HG02571 (cell line): ENCODE results near the gene LYPD6B.

Source experiments
- ATAC-seq: cut with Tn5 transposase; IDR thresholded peaks from one replicate; pipeline ENCODE4 v1.9.1; 2021; ENCODE audit warnings: mild to moderate bottlenecking, moderate library complexity; ENCODE audit not compliant: unreplicated experiment

Gene LYPD6B

DNA sequence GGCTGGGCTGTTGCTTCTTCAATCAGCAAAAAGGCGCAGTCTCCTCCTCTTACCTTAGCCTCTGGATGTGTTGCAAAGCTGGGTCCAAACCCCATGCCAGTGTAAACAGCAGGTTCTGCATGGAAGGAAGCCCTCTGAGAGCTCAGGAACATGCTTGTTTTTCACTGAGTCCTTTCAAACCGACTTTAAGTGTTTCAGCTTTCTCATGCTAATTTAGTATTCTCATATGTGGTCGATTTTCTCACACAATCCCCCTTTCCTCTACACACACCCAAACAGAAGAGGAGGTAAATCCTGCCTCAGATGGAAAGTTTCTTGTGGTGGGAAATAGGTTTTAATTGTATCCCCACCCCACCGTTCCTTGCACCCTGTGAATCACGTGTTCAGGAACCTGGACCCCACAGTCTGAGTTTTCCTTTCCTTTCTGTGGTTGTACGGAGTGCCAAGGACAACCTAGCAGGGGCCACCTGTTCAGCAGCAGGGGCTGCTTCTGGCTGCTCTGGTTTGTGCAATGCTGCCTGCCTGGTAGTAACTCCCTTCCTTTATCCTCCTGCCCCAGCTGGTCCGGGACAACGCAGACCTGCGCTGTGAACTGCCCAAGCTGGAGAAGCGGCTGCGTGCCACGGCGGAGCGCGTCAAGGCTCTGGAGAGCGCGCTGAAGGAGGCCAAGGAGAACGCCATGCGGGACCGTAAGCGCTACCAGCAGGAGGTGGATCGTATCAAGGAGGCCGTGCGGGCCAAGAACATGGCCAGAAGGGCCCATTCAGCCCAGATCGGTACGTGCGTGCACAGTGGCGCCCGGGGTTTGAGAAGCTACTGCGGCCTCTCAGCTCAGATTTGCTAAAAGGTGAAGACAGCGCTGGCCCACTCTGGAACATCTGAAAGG, 28.7 kb upstream of the LYPD6B start:
- no peak for ATAC-seq

DNA sequence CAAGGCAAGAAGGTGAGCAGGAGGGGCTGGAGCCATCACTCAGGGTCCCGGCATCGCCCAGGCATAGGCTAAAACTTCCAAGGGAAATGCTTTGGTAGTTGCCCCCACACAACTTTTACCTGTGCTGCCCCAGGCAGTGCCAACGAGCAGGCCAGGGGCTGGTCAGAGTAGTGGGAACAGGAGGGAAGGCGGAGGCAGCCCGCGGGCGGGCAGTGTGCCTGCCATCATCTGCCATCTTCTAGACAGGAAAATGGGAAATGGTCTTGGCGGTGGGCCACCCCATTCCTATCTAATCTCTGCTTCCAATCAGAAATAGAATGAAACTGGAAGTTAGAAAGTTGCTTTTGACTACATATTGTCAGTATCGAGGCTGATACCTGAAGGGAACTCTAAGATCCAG, 26.0 kb upstream of the LYPD6B start:
- ATAC-seq, result no peak

DNA sequence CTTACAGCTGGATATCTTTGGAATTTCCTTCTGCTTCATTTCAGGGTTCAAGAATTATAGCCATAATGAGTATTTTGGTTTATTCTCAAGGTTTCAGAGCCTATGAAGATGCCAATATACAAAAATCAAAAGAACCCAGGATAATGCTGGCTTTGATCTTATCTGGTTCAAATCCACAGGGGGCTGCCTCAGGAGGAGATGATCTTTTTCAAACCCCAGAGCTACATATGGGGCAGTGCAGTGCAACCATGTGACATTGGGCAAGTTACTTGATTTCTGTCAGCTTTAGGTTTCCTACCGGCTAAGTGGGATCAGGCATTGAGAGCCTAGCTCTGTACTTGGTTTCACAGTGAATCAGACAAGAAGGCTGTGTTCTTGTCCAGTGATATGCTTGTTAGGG, 23.0 kb upstream of the LYPD6B start:
- no peak for ATAC-seq

DNA sequence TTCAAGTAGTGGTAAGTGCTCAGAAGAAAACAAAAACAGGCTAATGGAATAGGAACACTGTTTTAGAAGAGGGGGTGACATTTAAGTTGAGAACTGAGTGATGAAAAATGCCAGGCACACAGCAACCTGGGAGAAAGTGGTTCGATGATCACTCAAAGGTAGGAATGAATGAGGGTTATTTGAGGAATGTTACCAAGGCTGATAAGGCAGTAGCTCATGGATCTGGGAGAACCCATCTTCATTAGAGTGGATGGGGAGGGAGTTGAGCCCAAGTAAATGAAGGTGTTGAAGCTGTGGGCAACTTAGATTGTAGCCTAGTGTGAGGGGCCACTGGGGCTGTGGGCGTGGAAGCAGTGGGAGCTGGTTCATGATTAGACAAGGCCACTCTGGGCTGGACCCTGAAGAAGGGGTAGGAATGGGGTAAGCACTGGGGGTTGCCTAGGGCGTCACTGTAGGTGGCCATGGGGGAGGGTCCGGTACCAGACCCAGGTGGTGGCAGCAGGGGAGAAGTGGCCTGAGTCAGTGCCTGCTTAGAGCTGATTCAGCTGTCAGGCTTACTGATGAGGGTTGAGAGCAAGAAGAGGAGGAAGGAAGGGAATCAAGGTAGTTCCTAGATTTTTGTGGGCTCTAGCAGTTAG, 22.5 kb upstream of the LYPD6B start:
- no peak for ATAC-seq

DNA sequence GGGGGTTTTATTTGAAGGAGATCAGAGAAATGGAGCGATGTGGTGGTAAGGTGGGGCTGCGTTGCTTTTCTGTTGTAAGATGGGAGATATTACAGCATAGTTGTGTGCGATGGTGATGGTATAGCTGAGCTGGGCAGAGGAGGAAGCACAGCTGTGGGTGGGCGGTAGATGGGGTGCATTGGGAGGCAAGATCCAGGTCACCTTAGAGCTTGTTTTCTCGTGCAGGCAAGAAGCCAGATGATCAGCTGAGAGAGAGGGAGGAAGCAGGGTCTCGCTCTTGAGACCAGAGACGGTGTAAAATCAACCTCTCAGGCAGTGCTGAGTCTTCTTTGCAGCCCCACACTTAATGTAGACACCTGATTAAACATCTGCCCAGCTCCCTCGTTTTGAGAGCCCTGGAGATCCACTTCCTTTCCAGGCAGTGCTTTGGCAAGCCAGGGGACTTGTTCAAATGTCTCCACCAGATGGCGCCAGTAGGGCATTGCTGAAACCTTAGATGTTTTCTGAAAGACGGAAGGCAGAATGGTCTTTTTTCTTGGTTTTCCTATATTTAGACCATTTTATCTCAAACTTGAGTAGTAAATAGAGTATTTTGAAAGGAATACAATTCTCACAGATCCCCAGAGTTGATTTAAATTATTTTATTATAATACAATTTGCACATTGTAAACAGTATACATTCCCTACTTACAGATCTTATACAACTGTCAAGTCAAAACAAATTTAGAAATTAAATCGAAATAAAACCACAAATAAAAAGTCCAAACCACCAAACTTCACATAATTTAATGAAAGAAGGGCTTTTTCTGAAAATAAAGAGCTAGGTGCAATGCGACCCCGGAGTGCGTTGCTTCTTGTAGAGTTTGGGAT, 21.1 kb upstream of the LYPD6B start:
- ATAC-seq, result no peak

DNA sequence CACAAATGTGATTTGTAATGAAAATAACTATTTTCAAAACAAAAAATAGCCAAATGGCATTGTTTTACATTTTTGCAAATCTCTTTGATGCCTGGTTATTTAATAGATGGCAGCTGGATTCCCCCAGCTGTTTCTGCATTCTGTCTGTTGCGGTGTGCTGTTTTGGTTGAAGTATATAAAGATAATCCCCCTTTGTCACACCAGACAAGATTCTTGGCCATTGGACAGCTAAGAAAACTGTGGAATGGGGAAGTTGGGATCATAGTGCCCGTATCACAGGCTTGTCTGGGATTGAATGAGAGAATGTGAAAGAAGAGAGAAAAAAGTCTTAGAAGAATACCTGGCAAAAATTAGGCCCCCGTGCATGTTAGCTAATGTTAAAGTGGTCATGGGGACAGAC, 19.5 kb upstream of the LYPD6B start:
- no peak for ATAC-seq

DNA sequence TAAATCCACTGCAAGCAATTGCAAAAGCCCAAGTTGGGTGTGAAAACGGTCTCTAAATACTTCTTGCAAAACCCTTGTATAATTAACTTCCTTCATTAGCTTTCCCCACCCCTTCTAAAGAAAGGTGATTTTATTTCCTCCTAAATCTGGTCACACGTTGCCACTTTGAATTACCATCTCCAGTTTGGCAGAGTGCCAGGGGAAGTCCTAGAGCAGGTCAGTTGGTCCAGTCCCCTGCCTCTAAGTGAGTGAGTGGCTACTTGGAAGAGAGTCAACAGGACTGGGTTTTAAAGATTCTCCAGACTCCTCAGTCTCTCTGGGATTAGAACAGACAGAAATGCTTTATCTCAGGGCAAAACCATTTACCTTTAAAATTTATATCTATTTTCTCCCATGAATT, 18.7 kb upstream of the LYPD6B start:
- ATAC-seq, result no peak

DNA sequence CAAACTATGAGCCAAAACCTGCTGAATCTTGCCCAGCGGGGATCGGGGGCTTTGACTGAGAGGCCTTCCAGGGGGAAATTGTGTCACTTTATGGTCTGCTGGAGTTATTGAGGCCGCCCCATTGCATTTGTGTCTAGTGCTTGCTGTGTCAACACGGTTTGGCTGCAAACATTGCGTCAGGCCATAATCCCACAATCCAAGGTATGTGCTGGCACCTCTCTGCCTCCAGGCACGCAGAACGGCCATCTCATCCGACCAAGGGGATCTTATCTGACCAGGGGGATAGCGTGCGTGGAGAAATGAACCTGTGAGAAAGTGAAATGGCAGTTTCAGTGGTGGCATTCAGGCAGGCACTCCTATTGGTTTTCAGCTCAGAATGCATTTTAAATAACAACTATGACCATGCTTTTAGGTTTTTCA, 18.1 kb upstream of the LYPD6B start:
- peak; percentile 45 for ATAC-seq

DNA sequence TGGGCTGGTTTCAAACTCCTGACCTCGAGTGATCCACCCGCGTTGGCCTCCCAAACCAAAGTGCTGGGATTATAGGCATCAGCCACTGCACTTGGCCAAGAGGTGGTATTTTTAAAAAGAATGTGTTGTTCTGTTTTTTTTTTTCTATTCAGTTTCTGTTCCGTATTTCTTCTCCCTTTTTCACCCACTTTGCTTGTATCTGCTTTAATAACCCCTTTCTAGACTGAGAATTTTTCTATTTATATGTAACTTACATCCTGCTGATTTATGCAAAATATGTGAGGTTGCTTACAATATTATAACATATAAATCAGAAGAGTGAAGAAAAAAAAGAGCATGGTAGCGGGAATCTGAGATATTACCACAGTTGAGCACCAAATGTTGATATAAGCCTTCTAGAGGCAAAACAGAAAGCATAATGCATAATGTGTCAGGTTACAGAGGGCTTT, 17.2 kb upstream of the LYPD6B start:
- ATAC-seq, result peak; percentile 66

DNA sequence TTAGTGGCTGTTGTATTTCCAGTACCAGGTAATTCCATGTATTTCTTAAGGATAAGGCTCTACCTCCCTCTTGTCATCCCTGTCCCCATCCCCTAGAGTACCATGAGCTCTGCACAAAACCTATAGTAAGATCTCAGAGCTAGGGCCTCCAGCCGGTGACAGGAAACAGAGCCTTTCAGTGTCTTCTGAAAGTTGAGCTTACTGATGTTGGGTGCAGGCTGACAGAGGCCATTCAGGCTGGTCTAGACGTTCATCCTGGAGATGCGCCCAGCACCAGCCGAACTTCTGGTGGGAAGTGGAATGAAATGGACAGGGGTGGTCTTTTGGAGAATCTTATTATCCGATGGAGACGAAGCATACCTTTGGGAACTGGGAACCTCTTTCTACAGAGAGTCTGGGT, 16.7 kb upstream of the LYPD6B start:
- peak; percentile 64 for ATAC-seq

DNA sequence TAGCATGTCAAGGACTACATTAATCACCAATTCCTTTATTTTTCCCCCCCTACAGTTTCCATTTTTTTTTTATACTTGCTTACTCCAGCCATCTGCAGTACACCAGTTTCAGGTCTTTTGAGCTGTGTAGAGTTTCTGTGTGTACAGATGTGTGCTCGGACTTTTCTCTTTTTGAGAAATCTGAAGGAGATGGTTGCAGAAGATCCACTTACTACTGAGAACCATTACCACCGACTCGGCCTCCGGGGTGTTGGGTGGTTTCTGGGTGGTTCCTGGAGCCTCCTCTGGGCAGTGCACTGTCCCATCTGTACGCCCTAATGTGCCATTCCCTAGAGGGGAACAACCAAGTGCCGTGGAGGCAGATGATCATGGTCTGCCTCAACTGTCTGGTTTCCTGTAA, 15.4 kb upstream of the LYPD6B start:
- no peak for ATAC-seq

DNA sequence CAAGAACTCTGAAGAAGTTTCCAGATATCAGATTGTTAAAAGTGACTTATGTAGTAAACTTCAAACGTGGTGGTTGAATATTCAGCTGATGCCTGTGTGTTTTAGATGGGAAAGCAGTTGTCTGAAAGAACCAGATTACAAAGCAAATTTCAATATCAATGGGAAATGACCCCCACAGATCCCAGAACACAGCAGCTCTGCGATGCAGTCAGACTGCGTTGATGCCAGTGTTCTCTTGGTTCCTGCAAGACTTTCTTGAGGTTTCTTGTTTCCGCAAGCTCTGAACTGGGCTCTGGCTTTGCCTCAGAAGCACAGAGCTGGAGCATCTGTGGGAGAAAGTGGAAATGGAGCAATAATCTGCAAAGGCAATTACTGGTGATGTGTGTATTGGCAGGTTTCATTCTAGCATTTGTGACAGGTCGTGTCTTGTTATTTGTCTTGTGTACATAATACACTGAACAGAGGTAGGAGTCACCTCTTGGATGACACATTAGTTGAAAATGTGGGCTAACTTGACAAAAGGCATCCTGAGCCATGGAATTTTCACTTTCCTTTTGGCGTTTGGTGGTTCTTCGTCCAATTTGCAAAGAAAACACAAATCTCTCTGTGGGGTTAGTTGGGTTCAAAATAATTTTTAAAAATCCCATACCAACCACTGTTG, 10.8 kb upstream of the LYPD6B start:
- ATAC-seq, result no peak

DNA sequence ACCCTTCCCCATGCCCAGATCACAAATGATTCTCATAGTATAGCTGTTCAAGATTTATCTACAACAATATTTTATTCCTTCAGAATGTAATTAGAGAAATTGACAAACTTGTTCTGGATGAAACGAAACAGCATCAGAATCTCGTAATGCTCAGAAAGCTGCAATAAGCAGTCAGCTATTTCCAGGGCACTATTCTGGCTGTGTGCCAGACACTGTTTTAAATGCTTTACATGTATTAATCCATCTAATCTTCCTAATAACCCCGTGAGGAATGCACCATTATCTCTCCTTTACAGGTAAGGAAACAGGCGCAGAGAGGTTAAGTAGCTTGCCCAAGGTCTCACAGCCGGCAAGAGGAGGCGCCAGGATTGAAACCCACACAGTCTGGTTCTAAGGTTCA, 10.1 kb upstream of the LYPD6B start:
- ATAC-seq, result no peak

DNA sequence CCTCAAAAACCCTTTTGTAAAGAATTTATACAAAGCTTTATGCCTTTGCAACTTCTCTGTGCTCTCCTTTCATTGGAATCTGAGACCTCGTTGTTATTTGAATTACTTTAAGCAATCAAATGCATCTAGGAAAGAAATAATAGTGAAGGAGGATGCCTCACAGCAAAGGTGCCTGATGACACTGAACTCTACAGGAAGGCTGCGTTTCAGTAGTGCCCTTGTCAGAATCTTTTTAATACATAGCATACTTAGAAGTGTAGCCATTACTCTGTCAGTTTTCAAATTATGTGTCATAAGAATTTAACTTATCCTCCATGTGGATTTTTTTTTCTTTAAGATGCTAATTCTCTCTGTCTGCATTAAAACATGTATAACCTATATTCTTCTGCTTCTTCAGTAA, 9.6 kb upstream of the LYPD6B start:
- no peak for ATAC-seq

DNA sequence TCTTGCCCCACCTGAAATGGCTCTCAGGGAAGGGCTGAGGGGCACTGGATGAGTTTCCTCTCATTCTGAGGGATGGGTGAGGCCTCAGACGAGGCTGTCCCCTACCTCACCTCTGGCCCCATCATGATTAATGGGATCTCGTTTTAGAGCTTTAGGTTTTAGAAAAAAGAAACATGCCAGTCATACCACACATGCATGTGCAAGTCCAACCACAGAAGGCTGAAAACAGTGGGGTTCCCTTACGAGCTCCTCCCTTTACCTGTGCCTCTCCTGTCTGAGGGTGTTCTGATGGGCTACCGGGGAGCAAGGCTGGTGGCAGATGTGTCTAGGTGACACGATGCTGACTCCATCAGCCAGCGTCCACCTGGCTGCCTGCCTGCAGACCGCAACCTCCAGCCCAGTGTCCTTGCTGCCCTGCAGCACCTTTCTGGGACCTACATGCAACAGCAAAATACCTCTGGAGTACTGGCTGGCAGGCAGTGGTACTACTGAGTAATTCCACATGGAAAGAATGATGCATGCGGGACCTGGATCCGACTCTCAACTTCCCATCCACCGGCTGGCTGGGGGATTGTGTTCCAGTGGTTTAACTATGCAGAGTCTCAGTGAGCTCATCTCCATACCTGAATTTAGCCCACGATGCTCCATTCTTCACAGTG, 9.1 kb upstream of the LYPD6B start:
- ATAC-seq, result no peak

DNA sequence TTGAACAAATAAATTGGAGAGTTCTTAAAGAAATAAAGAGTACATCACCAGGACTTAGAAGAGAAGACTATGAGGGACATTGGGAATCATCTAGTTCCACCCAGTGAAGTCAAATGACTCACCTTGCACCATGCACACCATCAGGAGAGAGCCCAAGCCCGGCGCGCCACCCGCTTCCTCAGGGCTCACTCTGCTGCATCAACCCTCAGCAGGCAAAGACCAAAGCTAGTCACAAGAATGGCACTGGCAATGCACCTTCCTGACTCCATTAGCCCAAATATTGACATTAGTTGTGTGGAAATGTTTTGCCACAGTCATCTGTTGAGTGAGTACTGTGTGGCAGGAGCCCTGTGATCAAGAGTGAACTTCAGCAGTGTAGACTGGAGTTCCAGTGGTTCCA, 7.1 kb upstream of the LYPD6B start:
- no peak for ATAC-seq

DNA sequence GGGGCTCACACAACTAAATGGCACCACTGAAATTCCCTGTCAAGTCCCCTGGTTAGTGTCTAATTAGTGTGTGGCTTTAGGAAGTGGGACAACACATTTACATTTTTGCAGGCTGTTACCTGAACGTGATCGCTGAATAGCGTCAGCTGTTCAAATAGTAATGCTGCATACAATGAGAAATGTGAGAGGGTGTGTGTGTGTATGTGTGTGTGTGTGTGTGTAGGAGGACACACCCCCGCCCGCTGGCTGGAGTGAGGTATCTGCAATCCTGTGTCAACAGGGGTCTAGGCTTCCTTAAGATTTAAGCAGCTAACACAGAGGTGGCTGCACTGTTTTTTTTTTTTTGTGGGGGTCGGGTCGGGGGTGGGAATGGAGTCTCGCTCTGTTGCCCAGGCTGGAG, 4.8 kb upstream of the LYPD6B start:
- no peak for ATAC-seq

DNA sequence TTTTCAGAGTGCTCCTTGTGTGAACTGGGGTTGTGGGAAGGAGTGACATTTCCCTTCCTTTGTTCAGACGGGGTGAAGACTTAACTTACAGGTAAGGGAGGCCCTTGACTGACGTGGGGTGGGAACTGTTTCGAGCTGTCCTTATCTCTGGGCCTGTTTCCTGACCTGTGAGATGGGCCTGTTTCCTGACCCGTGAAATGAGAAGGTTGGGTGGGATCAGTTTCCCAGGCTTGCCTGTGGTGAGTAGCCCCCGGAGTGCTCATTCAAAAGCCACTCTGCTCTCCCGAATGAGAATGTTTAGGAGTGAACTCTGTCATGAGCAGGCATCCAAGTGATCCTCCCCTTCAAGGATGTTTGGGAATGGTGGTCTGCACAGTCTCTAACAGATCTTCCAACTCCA, 4.1 kb upstream of the LYPD6B start:
- no peak for ATAC-seq

DNA sequence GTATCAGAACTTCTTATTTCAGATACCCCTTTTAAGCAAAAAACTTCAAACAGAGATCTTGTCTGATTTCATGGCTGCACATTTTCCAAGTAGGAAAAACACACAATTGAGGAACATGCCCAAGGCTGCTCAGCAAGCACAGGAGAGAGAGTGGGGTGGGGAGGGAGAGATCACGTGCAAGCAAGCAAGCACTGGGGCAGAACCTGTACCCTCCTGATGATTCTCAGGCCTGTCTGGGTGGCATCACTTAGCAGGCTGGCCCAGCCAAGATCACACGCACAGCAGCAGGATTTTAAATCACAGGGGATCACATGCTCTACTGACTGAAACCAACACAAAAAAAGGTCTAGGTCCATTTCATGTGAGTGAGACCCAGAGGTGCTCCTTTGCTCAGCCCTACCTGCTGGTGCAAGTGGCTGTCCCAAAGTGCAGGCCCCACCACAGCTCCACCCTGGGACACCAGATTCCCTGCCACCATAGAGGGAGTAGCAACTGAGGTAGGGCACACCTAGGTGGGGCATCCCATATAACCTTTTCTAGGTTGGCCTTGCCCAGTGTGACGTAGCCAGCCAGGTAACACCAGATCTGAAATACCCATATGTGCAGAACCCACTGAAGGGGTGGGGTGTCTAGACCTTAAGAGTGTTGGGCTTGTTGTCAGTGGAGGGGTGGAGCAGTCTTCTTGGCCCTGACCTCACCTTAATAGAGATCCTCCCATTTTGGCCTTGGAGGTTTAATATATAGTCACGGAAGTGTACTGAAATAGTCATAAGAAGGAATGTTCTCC, 1.8 kb upstream of the LYPD6B start:
- no peak for ATAC-seq

DNA sequence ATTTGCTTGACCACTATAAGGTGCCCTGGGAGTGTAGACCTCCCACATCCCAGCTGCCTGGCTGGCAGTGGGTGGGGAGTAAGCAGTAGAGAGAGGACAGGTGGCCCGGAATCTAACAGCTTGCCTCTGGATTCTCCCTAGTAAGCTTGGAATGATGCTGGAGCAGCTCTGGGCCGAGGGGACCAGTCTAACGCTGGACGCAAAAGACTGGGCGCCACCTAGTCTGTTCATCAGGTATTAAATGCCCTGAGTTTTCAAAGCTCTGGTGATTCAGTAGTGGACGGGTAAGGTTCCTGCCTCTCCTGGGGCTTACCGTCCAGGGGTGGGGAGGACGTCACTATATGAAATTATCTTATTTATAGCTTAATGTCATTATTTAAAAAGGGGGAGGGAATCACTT, 648 bp upstream of the LYPD6B start:
- no peak for ATAC-seq
